Glutamatergic neuron (in vitro differentiated cells): ENCODE results near the gene SPOCK2. TPM values are rescaled to one million over a fixed set of nuclear protein-coding genes. Genes with fewer than 3 reads are reported as not detected.

ENCODE experiments used
- DNase-seq: peaks from one replicate; pipeline ENCODE4 v3.0.0; 2022
- H3K27ac Mint-ChIP-seq: one replicate; pipeline ENCODE4 v1.8.0; 2020; ENCODE audit warnings: mild to moderate bottlenecking, mixed read lengths, inconsistent platforms; ENCODE audit not compliant: unreplicated experiment
- H3K27me3 Mint-ChIP-seq: one replicate; pipeline ENCODE4 v1.8.0; 2020; ENCODE audit warnings: mild to moderate bottlenecking, moderate library complexity, mixed read lengths, inconsistent platforms; ENCODE audit not compliant: unreplicated experiment
- H3K36me3 Mint-ChIP-seq: one replicate; pipeline ENCODE4 v1.8.0; 2020; ENCODE audit warnings: mild to moderate bottlenecking, mixed read lengths, inconsistent platforms; ENCODE audit not compliant: unreplicated experiment
- H3K4me1 Mint-ChIP-seq: one replicate; pipeline ENCODE4 v1.8.0; 2020; ENCODE audit warnings: mild to moderate bottlenecking, low read depth, mixed read lengths, inconsistent platforms; ENCODE audit not compliant: unreplicated experiment
- H3K4me3 Mint-ChIP-seq: one replicate; pipeline ENCODE4 v1.8.0; 2020; ENCODE audit warnings: mild to moderate bottlenecking, mixed read lengths, inconsistent platforms; ENCODE audit not compliant: unreplicated experiment
- H3K9me3 Mint-ChIP-seq: one replicate; pipeline ENCODE4 v1.8.0; 2020; ENCODE audit warnings: mild to moderate bottlenecking, moderate library complexity, mixed read lengths, inconsistent platforms; ENCODE audit not compliant: unreplicated experiment
- CTCF ChIP-seq: fragments of 200-600 bp; sonication (generic); IDR thresholded peaks from one replicate; pipeline ENCODE4 v1.5.0; 2021; ENCODE audit not compliant: partially characterized antibody, unreplicated experiment
- total RNA-seq: library from RNA; stranded (reverse); fragmentation: NEBNext Ultra II Directional; extraction: Animal tissue kit (Norgen Biotek cat#: 25700); gene quantifications from one replicate; pipeline ENCODE4 v1.2.1, GENCODE V29; 2021; ENCODE audit not compliant: unreplicated experiment

Gene SPOCK2
- total RNA-seq, 1 donor from 2014 or later = 362 TPM

GRCh38 chr10:72056932-72057751 lies 31.2 kb downstream of the SPOCK2 start:
- Mint-ChIP-seq H3K36me3 (no peaks in the 10 kb centered on the region), H3K4me3 (no peak overlapping the region), H3K27ac (no peak overlapping the region), H3K27me3 (peaks cover 10% of the 10 kb centered on the region), H3K4me1 (peaks cover 20% of the 10 kb centered on the region), H3K9me3 (peaks cover 22% of the 10 kb centered on the region)
- no peak for TF ChIP-seq CTCF
- no peak for DNase-seq

GRCh38 chr10:72056113-72056512 lies 32.2 kb downstream of the SPOCK2 start:
- no peaks in the 10 kb centered on the region for H3K36me3 Mint-ChIP-seq
- no peak for TF ChIP-seq CTCF

DNA sequence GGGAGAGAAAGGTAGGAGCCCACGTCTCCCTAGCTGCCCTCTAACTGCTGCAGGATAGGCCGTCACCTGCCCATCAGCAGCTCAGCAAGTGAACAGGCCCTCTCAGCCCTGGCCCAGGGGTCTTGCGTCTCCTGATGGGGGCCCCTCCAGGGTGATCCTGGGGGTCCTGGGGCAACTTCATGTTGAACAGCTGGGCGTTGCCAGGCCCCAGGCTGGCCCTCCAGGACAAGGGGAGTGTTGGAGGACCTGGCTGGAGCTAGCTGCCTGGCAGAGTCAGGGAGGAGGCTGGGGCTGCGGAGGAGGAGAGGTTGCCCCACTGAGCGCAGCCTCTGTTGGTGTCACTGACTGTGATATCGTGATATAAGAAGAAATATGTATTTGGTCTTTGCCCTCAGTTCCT lies 34.7 kb downstream of the SPOCK2 start:
- TF ChIP-seq CTCF = no peak

More at GRCh38 chr10:72056113-72056512, 32.2 kb downstream of the SPOCK2 start:
- no peak overlapping the region for H3K27ac Mint-ChIP-seq
- H3K9me3 Mint-ChIP-seq = peaks cover 21% of the 10 kb centered on the region
- peaks cover 8% of the 10 kb centered on the region for H3K27me3 Mint-ChIP-seq
- DNase-seq = no peak
- no peak overlapping the region for H3K4me3 Mint-ChIP-seq
- H3K4me1 Mint-ChIP-seq = peaks cover 17% of the 10 kb centered on the region

GRCh38 chr10:72050873-72051272 lies 37.5 kb downstream of the SPOCK2 start:
- Mint-ChIP-seq H3K4me1 (peaks cover 4% of the 10 kb centered on the region), H3K9me3 (peaks cover 2% of the 10 kb centered on the region), H3K27me3 (peaks cover 5% of the 10 kb centered on the region), H3K27ac (no peak overlapping the region), H3K36me3 (no peaks in the 10 kb centered on the region), H3K4me3 (no peak overlapping the region)
- TF ChIP-seq CTCF = no peak
- no peak for DNase-seq

More for the DNA sequence above, 34.7 kb downstream of the SPOCK2 start:
- Mint-ChIP-seq H3K27ac (no peak overlapping the region), H3K27me3 (peaks cover 5% of the 10 kb centered on the region), H3K4me1 (peaks cover 1% of the 10 kb centered on the region), H3K36me3 (no peaks in the 10 kb centered on the region), H3K4me3 (no peak overlapping the region), H3K9me3 (peaks cover 10% of the 10 kb centered on the region)
- DNase-seq = no peak
